AG09319 (cell line): ENCODE data around the gene MSANTD3.

Experiments
- DNase-seq: peaks from one replicate; pipeline ENCODE4 v3.0.0-alpha.2; 2010; ENCODE audit warnings: low read depth; ENCODE audit errors: extremely low read depth
- TF ChIP-seq, protein P1 (sequence below): IDR thresholded peaks from 2 replicates; pipeline ENCODE4 v1.5.1; 2011; ENCODE audit warnings: low read depth, mild to moderate bottlenecking, inconsistent platforms, low read length, moderate library complexity

Gene MSANTD3

DNA sequence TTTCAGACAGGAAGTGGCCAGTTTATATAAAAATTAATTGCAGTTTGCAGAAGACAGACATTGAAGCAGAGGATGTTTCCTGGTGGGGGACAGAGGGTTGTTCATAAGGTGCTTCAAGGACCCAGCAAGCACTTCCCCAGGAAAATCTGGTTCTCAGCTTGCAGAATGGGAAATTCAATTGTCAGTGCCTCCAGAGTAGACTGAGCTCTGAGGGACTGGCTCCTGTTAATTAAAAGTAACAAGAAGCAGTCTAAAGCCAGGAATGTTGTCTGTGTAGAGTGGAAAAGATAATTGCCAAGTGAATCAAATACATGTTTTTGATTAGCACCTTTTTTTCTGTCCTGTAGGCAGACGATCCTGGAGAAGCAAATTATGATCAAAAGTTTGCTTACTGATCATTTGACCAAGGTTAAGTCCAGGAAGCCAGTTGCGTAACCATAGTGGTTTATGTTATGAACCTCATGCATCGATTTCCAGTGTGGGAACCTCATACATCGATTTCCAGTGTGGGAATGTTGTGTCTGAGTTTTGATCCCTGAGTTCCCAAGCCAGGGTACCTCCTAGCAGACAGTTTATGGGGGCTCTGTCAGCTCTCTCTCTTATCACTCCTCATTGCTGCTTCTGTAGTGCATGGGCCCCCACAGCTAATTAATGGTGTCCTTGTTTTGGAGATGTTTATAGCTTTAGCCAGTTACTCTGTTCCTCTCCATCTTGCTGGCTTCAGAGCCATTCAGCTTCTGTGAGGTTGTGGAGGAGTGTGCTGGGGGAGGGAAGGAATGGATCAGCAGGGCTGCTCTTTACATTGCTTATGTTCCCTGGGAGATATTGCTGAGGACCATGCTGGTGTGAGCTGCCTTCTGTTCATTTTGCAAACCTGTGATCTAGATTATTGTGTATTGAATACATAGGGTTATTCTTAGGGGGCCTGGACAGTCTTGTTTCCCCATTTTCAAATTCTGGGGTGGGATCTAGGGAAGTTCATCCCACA is 17.1 kb downstream of the MSANTD3 start:
- DNase-seq: no peak
- TF ChIP-seq, protein P1, sequence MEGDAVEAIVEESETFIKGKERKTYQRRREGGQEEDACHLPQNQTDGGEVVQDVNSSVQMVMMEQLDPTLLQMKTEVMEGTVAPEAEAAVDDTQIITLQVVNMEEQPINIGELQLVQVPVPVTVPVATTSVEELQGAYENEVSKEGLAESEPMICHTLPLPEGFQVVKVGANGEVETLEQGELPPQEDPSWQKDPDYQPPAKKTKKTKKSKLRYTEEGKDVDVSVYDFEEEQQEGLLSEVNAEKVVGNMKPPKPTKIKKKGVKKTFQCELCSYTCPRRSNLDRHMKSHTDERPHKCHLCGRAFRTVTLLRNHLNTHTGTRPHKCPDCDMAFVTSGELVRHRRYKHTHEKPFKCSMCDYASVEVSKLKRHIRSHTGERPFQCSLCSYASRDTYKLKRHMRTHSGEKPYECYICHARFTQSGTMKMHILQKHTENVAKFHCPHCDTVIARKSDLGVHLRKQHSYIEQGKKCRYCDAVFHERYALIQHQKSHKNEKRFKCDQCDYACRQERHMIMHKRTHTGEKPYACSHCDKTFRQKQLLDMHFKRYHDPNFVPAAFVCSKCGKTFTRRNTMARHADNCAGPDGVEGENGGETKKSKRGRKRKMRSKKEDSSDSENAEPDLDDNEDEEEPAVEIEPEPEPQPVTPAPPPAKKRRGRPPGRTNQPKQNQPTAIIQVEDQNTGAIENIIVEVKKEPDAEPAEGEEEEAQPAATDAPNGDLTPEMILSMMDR: no peak

DNA sequence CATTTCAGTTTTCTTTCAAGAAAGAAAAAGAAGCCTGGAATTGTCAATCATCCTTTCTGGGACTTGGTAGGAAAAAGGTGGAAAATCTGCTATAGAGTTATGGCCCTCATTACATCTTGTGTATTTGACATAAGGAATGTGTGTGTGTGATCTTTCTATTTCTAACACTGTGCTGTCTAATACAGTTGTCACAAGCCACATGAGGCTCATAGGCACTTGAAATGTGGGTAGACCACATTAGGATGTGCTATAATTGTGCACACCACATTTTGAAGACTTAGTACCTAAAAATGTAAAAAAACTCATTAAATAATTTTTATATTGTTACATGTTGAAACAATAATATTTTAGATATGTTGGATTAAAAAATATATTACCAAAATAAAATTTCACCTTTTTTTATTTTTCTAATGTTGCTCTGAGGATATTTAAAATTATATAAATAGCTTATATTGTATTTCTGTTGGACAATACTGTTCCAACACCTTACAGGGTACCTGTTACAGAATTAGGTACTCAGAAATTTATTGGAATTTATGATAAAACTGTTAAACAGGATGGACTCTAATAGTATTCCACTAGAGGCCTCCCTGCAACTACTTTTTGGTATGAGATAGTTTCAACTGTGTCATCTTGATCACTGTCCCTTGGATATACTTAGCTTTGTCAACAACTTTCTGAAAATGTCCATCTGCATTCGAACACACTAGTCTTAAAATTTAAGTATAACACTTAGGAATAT is 18.4 kb downstream of the MSANTD3 start:
- DNase-seq: no peak
- TF ChIP-seq, protein P1: no peak

DNA sequence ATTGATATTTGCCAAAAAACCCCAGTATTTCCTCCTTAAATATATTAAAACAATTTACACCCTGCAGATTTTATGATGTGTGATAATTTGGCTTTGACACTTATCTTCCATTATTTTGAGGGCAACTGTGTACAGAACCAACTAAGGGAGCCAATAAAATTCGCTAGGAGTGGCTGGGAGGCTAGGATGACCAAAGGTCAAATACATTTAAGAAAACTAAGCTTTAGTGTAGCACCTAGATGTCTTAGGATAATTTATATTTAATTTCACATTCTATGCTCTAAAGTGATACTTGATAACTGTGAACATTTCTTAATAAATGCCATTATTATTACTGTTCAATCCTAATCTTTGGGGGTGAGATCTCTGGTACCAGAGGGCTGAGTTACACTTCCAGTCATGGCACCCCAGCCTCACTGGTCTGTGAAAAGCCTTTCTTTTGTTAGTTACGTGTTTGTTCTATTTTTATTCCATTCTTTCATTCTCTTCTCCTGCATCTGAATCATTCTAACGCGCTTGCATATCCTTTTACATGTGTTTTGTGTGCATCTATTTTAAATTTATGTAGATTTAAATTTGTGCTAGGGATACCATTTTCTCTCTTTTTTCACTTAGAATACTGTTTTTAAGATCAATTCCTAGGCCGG is 19.1 kb downstream of the MSANTD3 start:
- TF ChIP-seq, protein P1: no peak

DNA sequence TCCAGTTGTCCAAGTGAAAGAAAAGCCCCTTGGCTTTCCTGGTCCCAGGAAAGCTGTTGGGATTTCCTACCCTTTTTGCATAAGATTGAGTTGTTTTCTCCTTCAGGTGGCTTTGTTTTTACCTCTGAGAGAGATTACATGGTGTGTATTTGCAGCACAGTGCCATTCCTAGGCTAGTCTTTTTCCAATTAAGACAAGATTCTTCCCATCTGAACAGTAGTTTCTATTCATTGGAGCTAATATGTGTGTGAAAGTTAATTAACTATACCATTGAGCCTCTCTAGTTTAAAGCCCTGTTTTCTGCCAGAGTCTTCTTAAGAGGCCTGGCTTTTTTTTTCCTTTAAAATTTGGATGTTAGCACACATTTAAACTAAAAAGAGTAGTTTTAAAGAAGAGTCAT is 20.1 kb downstream of the MSANTD3 start:
- TF ChIP-seq, protein P1: no peak

More for the DNA sequence above, 19.1 kb downstream of the MSANTD3 start:
- DNase-seq: no peak

DNA sequence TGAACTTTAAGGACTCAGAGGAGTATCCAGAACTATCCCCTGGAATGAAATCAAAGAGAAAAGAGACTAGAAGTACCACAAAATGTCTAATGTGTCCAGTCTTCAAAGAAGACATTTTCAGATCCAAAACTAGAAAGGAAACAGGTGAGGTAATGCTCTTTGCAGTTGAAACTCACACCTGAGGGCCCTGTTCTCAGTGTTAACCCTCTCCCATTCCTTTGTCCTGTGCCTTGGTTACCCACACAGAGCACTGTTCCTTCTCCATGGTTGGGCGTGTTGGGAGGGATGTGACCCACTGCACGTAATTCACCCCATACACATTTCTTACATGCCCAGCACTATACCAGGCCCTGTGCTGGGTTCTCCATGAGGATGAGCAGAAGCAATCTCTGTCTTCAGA is 21.3 kb downstream of the MSANTD3 start:
- TF ChIP-seq, protein P1: no peak
- no peak for DNase-seq

More for the DNA sequence above, 20.1 kb downstream of the MSANTD3 start:
- DNase-seq: no peak

DNA sequence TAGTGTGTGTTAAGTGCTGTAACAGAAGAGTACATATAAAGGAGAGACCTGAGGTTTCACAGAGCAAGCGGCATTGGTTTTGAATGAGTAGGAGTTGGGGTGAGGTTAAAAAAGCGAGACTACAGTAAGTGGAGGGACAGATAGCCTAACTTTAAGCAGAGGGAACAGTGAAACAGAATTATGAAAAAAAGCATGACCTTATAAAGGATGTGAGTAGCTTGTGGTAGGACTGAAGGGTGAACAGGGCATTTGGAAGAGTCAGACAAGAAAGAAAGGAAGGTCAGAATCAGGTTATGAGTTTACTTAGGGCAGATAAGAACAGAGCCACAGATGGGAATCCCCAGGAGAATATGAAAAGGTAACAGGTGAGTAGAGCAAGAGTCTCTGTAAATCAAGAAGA is 22.5 kb downstream of the MSANTD3 start:
- TF ChIP-seq, protein P1: no peak
- DNase-seq: no peak
